Osteoblast (primary cell): ENCODE data around the gene IRAK4. TPM values are rescaled to one million over a fixed set of nuclear protein-coding genes. Genes with fewer than 3 reads are reported as not detected.

Experiments used
- DNase-seq: peaks from one replicate; pipeline ENCODE4 v3.0.0; 2011; ENCODE audit warnings: low spot score, mixed read lengths; ENCODE audit not compliant: insufficient read length; ENCODE audit errors: missing footprints
- H2AFZ ChIP-seq: 2 replicates; pipeline ENCODE4 v1.6.0; 2011; ENCODE audit warnings: mild to moderate bottlenecking, low read length
- H3K27ac ChIP-seq: 2 replicates; pipeline ENCODE4 v1.5.1; 2011; ENCODE audit warnings: mild to moderate bottlenecking, low read depth, low read length, moderate library complexity
- H3K27me3 ChIP-seq: 2 replicates; pipeline ENCODE4 v1.6.0; 2012; ENCODE audit warnings: mild to moderate bottlenecking, control low read depth, inconsistent platforms, low read length, moderate library complexity; ENCODE audit not compliant: insufficient read depth
- H3K36me3 ChIP-seq: 2 replicates; pipeline ENCODE4 v1.5.1; 2011; ENCODE audit warnings: mild to moderate bottlenecking, low read length, control low read depth, moderate library complexity; ENCODE audit not compliant: insufficient read depth
- H3K4me1 ChIP-seq: 2 replicates; pipeline ENCODE4 v1.5.1; 2011; ENCODE audit warnings: mild to moderate bottlenecking, low read length, control low read depth, moderate library complexity; ENCODE audit not compliant: insufficient read depth
- H3K4me2 ChIP-seq: 2 replicates; pipeline ENCODE4 v1.6.0; 2011; ENCODE audit warnings: mild to moderate bottlenecking, low read length; ENCODE audit not compliant: insufficient read depth
- H3K4me3 ChIP-seq: fragments of 200-600 bp; sonication (generic); 3 replicates; pipeline ENCODE4 v1.5.1; 2012; ENCODE audit warnings: mild to moderate bottlenecking, low read length, inconsistent platforms; ENCODE audit not compliant: insufficient read depth
- H3K79me2 ChIP-seq: 2 replicates; pipeline ENCODE4 v1.6.0; 2012; ENCODE audit warnings: mild to moderate bottlenecking, low read length, control low read depth, inconsistent platforms; ENCODE audit not compliant: insufficient read depth
- H3K9me3 ChIP-seq: 2 replicates; pipeline ENCODE4 v1.5.1; 2011; ENCODE audit warnings: low read depth, low read length, control low read depth
- H4K20me1 ChIP-seq: 2 replicates; pipeline ENCODE4 v1.6.0; 2012; ENCODE audit warnings: mild to moderate bottlenecking, low read length, control low read depth; ENCODE audit not compliant: insufficient read depth
- total RNA-seq: library from RNA; depleted of rRNA; stranded (reverse); fragments of >200 nt; gene quantifications from 2 replicates; pipeline ENCODE4 v1.2.3, GENCODE V29; 2012
- TF ChIP-seq, protein P1 (sequence below): IDR thresholded peaks from 2 replicates; pipeline ENCODE4 v1.5.1; 2011; ENCODE audit warnings: mild to moderate bottlenecking, low read depth, low read length, moderate library complexity; ENCODE audit errors: extremely low read depth

Gene IRAK4
- total RNA-seq, 1 donor: 27.9 TPM

- Histone ChIP-seq H3K4me2 (no peak overlapping the region), H4K20me1 (no peaks in the 10 kb centered on the region), H3K36me3 (no peaks in the 10 kb centered on the region), H3K27ac (no peak overlapping the region), H3K4me1 (peaks cover 7% of the 10 kb centered on the region), H2AFZ (no peak overlapping the region), H3K79me2 (no peaks in the 10 kb centered on the region), H3K9me3 (no peaks in the 10 kb centered on the region), H3K4me3 (no peak overlapping the region), H3K27me3 (no peaks in the 10 kb centered on the region)
- no peak for DNase-seq
- TF ChIP-seq, protein P1, sequence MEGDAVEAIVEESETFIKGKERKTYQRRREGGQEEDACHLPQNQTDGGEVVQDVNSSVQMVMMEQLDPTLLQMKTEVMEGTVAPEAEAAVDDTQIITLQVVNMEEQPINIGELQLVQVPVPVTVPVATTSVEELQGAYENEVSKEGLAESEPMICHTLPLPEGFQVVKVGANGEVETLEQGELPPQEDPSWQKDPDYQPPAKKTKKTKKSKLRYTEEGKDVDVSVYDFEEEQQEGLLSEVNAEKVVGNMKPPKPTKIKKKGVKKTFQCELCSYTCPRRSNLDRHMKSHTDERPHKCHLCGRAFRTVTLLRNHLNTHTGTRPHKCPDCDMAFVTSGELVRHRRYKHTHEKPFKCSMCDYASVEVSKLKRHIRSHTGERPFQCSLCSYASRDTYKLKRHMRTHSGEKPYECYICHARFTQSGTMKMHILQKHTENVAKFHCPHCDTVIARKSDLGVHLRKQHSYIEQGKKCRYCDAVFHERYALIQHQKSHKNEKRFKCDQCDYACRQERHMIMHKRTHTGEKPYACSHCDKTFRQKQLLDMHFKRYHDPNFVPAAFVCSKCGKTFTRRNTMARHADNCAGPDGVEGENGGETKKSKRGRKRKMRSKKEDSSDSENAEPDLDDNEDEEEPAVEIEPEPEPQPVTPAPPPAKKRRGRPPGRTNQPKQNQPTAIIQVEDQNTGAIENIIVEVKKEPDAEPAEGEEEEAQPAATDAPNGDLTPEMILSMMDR: no peak
These were observed 68.3 kb downstream of the IRAK4 start for GRCh38 chr12:43827093-43827492.

DNA sequence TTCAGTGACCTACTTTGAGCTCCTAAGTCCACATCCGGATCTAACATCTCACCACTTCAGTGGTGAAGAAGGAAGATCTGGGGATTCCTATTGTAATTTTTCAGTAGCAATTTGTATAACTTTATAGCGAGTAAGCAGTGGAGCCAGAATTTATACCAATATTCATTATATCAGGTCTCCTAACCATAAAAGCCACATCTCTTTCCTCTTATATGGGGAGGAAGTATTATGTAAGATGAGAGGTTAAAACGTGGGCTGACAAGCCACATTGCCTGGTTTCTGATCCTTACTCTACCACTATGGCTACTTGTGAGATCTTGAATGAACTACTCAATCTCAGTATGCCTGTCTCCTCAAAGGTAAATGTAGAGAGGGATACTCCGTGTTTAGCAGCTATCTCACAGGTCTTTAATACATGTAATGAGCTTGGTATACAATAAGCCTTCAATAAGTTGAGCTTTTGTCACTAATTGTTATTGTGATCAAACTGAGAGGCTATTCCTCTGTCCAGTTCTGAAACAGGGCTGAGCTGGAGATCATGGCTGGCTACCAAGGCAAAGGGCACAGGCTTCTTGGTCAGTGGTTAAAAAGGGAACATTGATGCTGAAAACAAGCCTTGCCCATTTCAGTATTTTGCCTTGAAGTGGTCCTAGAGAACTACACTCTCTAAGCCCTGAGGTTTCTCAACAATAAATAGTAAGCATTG, 73.9 kb downstream of the IRAK4 start:
- Histone ChIP-seq H3K27me3 (no peaks in the 10 kb centered on the region), H3K4me1 (peaks cover 12% of the 10 kb centered on the region), H3K79me2 (peaks cover 3% of the 10 kb centered on the region), H3K4me2 (no peak overlapping the region), H3K9me3 (no peaks in the 10 kb centered on the region), H3K4me3 (no peak overlapping the region), H3K36me3 (no peaks in the 10 kb centered on the region), H4K20me1 (no peaks in the 10 kb centered on the region), H3K27ac (no peak overlapping the region), H2AFZ (no peak overlapping the region)
- peak; percentile 73 for DNase-seq
- TF ChIP-seq, protein P1: no peak

DNA sequence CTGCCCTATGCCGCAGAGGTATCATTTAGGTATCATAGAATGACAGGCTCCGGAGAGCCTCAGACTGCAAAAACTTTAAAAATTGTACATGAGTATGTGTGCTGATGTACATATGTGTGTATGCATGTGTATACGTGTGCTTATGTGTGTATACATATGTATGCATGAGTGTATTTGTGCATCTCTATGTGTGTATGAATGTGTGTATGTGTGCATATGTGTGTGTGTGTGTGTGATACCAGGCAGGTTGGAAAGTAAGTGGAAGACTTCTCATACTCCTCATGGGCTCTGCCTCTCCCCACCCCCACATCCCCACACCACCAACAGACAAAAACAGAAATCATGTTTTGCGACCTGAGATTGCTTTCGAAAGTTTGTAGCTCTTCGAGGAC, 76.5 kb downstream of the IRAK4 start:
- Histone ChIP-seq H3K27ac (no peak overlapping the region), H3K4me2 (peak overlapping the region; percentile 81), H3K4me3 (peak overlapping the region; percentile 80), H2AFZ (peak overlapping the region; percentile 75), H4K20me1 (no peaks in the 10 kb centered on the region), H3K9me3 (no peaks in the 10 kb centered on the region), H3K4me1 (peaks cover 5% of the 10 kb centered on the region), H3K36me3 (no peaks in the 10 kb centered on the region), H3K79me2 (peaks cover 19% of the 10 kb centered on the region), H3K27me3 (no peaks in the 10 kb centered on the region)
- peak; percentile 70 for DNase-seq
- TF ChIP-seq, protein P1: no peak

- peak within 1 kb of the TSS; percentile 80 for H3K4me3 ChIP-seq
- TF ChIP-seq, protein P1: no peak
- H3K9me3 ChIP-seq: no peaks in the 10 kb centered on the region
These were observed 77.1 kb downstream of the IRAK4 start, which contains the start of gene TMEM117 for GRCh38 chr12:43835656-43836474. Gene TMEM117, plus strand, starts transcription at chr12:43836081.

More at GRCh38 chr12:43835656-43836474, 77.1 kb downstream of the IRAK4 start, which contains the start of gene TMEM117:
- H3K36me3 ChIP-seq: no peaks in the 10 kb centered on the region
- peaks cover 25% of the 10 kb centered on the region for H3K79me2 ChIP-seq
- peak within 1 kb of the TSS; percentile 81 for H3K4me2 ChIP-seq
- peak; percentile 94 for DNase-seq
- H3K27ac ChIP-seq: peak within 1 kb of the TSS; percentile 54
- peaks cover 5% of the 10 kb centered on the region for H3K4me1 ChIP-seq
- H4K20me1 ChIP-seq: no peaks in the 10 kb centered on the region
- peak within 1 kb of the TSS; percentile 76 for H2AFZ ChIP-seq
- no peaks in the 10 kb centered on the region for H3K27me3 ChIP-seq
